ENCODE data around the gene CTDSPL.

CTDSPL gene

GRCh38 chr3:38022896-38023709 lies 161.4 kb downstream of the CTDSPL start:
- H3K9me3 Mint-ChIP-seq: no peaks in the 10 kb centered on the region
- H3K4me3 Mint-ChIP-seq: peak overlapping the region; percentile 88 to 91 (median 90)
- H3K27me3 Mint-ChIP-seq (ENCODE audit: low read depth): peaks cover 10% of the 10 kb centered on the region
- H3K36me3 Mint-ChIP-seq (ENCODE audit: low read depth): peaks cover 4% of the 10 kb centered on the region
- H3K27ac Mint-ChIP-seq: peak overlapping the region; percentile 30 to 79 (median 43)
- TF ChIP-seq, protein P1, sequence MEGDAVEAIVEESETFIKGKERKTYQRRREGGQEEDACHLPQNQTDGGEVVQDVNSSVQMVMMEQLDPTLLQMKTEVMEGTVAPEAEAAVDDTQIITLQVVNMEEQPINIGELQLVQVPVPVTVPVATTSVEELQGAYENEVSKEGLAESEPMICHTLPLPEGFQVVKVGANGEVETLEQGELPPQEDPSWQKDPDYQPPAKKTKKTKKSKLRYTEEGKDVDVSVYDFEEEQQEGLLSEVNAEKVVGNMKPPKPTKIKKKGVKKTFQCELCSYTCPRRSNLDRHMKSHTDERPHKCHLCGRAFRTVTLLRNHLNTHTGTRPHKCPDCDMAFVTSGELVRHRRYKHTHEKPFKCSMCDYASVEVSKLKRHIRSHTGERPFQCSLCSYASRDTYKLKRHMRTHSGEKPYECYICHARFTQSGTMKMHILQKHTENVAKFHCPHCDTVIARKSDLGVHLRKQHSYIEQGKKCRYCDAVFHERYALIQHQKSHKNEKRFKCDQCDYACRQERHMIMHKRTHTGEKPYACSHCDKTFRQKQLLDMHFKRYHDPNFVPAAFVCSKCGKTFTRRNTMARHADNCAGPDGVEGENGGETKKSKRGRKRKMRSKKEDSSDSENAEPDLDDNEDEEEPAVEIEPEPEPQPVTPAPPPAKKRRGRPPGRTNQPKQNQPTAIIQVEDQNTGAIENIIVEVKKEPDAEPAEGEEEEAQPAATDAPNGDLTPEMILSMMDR (IDR thresholded peaks at IDR 0.05; ENCODE audit: unreplicated experiment in 3 of 3): no peak
- H3K4me1 Mint-ChIP-seq: peaks cover 15% of the 10 kb centered on the region

DNA sequence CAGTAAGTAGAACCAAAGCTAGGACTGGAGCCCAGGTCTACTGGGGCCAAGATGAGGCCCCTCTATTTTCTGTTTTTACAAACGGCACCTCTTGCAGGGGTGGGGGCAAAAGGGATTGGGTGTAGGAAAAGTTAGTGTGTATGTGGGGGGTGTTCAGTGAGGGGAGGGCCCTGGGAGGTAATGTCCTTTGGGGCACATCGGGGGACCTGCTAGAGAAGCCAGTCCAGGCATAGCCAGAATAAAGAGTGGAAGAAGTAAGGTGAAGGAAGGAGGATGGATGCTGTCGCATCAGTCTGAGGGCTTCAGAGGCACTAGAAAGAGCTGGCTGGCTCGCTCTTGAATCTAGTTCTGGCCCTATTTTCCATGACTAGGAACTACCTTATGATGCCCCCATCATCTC lies 165.2 kb downstream of the CTDSPL start:
- H3K27ac Mint-ChIP-seq: no peak overlapping the region
- peaks cover 25% of the 10 kb centered on the region for H3K4me1 Mint-ChIP-seq
- TF ChIP-seq, protein P1 (IDR thresholded peaks at IDR 0.05; ENCODE audit: unreplicated experiment in 3 of 3): no peak
- H3K36me3 Mint-ChIP-seq (ENCODE audit: low read depth): no peaks in the 10 kb centered on the region
- H3K9me3 Mint-ChIP-seq: no peaks in the 10 kb centered on the region
- peaks cover 26% of the 10 kb centered on the region for H3K27me3 Mint-ChIP-seq (ENCODE audit: low read depth)
- peak overlapping the region; percentile 39 to 91 (median 59) for H3K4me3 Mint-ChIP-seq

DNA sequence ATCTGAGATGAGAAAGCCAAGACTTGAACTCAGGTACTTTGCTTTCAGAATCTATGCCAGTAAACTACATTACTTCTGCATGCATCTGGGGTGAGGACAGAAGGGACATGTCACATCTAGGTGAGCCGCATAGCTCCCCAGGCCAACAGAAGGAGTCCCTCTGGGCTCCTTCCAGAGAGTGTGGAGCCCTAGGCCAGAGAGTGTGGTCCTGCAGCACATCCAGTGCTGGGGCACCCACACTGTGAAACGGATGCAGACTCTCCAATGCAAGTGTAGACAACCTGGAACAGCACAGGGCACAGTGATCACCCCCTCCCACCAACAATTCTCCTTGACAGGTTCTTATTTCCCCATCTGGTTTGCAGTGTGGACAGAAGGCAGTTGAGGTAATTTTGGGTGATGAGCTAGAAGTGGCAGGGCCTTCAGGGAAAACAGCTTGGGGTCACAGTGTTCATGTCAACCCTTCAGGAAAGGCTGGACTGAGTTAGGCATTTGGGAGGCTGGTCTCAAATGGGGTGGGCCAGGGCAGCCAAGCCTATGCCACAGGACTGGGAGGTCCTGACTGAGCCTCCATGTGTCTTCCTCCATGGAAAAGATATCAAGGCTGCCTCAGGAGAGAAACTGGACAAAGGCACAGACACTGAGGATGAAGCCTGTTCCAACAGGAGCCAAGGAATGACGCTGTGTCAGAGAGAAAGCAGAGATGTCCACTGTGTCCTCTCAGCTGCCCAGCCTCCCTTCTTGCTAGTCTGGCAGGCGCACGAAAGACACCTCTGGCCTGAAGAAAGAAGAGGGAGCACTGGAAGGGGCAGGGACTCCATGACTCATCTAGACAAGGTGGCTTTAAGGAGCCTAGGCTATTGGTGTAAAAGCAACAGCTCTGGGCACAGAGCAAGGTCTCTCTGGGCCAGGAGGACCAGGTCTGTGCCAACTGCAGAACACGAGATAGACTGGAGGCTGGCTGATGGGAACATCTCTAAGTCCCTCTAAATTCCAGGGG lies 166.1 kb downstream of the CTDSPL start:
- TF ChIP-seq, protein P1 (IDR thresholded peaks at IDR 0.05; ENCODE audit: unreplicated experiment in 3 of 3): no peak
- Mint-ChIP-seq H3K9me3 (no peaks in the 10 kb centered on the region), H3K27ac (peak overlapping the region in 1 of 3 experiments; percentile 11)

DNA sequence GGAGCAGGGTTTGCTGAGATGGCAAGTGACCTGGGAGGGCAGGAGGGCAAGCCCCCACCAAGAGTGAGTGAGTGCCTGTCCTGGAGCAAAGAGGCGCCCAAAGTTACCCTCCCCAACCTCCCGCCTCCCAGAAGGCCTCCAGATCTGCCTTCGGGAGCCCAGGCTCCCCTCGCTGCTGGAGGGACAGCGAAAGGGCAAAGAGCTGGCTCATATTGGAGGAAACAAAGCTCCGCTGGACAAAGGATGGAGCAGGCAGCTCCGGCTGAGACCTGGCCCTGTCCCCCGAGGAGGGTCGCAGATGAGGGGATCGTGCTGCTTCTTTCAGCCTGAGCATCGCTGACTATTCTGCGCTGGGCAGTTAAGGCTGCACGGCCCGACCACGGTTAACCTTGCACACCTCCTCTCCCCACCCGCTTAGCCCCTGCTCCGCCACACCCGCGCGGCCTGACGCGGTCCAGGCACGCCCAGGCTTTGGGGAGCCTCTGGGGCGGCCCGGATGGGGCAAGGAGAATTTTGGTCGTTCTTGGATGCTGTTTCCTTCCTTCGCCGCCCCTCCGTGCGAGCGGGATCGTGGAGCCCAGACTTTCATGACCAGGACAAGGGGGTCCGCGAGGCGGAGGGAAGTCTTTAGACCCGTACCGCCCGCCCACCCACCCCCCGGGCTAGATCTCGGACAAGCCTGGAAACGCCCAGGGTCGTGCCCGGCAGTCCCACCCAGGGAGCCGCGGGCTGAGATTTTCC lies 167.1 kb downstream of the CTDSPL start:
- H3K27ac Mint-ChIP-seq: peak overlapping the region in 1 of 3 experiments; percentile 11
- TF ChIP-seq, protein P1 (IDR thresholded peaks at IDR 0.05; ENCODE audit: unreplicated experiment in 3 of 3): no peak
- no peaks in the 10 kb centered on the region for H3K36me3 Mint-ChIP-seq (ENCODE audit: low read depth)
- H3K4me3 Mint-ChIP-seq: peak overlapping the region; percentile 78 to 91 (median 87)
- H3K27me3 Mint-ChIP-seq (ENCODE audit: low read depth): peaks cover 35% of the 10 kb centered on the region
- no peaks in the 10 kb centered on the region for H3K9me3 Mint-ChIP-seq
- peaks cover 22% of the 10 kb centered on the region for H3K4me1 Mint-ChIP-seq

More for the DNA sequence above, 166.1 kb downstream of the CTDSPL start:
- Mint-ChIP-seq H3K27me3 (ENCODE audit: low read depth) (peaks cover 31% of the 10 kb centered on the region), H3K36me3 (ENCODE audit: low read depth) (no peaks in the 10 kb centered on the region), H3K4me3 (peak overlapping the region; percentile 78 to 91 (median 87)), H3K4me1 (peaks cover 25% of the 10 kb centered on the region)

DNA sequence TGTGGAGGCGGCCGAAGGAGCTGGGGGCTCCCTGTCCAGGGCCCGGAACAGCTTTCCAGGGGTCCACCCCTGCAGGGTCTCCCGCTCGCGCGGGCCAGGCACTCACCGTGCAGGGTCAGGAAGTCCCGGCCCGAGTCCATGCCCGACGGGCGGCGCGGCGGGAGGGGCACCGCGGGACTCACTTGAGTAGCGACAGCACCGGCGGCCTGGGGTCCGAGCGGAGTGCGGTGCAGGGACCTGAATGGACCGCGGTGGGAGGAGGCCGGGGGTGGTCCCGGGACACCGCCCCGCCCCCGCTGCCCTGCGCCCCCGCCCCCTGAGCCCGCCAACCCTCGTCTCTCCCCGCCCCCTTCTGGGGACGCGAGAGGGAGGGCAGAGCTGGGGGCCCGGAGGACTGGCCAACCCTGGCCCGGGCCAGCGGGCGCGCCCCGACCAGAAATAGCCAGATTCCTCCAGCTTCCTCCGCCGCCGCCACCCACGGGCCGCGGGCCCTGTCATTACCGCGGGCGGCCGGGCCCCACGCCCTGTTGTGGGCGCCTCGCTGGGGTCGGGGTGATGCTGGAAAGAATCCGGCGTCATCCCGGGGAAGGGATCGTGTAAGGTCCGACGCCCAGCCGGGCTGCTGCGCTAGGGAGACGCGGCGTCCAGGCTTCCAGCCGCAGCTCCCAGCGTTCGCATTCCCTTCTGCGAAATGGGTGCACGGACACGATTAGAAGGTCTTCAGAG lies 167.9 kb downstream of the CTDSPL start, which contains the start of gene PLCD1:
Gene PLCD1, minus strand, starts transcription at position 243 of the 726 bp plus-strand sequence. Its CDS starts 103 bp downstream, at position 140.
- no peaks in the 10 kb centered on the region for H3K9me3 Mint-ChIP-seq
- H3K27me3 Mint-ChIP-seq (ENCODE audit: low read depth): peaks cover 35% of the 10 kb centered on the region
- TF ChIP-seq, protein P1 (IDR thresholded peaks at IDR 0.05; ENCODE audit: unreplicated experiment in 3 of 3): no peak
- no peaks in the 10 kb centered on the region for H3K36me3 Mint-ChIP-seq (ENCODE audit: low read depth)
- peak within 1 kb of the TSS in 1 of 3 experiments; percentile 11 for H3K27ac Mint-ChIP-seq
- peaks cover 20% of the 10 kb centered on the region for H3K4me1 Mint-ChIP-seq
- H3K4me3 Mint-ChIP-seq: peak within 1 kb of the TSS; percentile 78 to 91 (median 87)

All from nephron (organoid).